Loucy (cell line): ENCODE measurements around the gene IGF1R.

Source experiments
- H2AFZ ChIP-seq: fragments of 200-600 bp; sonication (generic); 2 replicates; pipeline ENCODE4 v1.6.0; 2016; ENCODE audit warnings: antibody characterized with exemption, mild to moderate bottlenecking, low read length, moderate library complexity
- H3F3A ChIP-seq: fragments of 200-600 bp; 2 replicates; pipeline ENCODE4 v1.6.0; 2016; ENCODE audit warnings: antibody characterized with exemption, low read depth, mild to moderate bottlenecking
- H3K27me3 ChIP-seq: fragments of 200-600 bp; sonication (generic); 2 replicates; pipeline ENCODE4 v1.6.1; 2014; ENCODE audit warnings: low read length, mild to moderate bottlenecking; ENCODE audit not compliant: insufficient read depth, poor library complexity, severe bottlenecking
- H3K36me3 ChIP-seq: fragments of 200-600 bp; sonication (generic); 2 replicates; pipeline ENCODE4 v1.6.1; 2016; ENCODE audit warnings: low read length; ENCODE audit not compliant: insufficient read depth
- H3K4me1 ChIP-seq: fragments of 200-600 bp; sonication (generic); 2 replicates; pipeline ENCODE4 v1.5.1; 2014; ENCODE audit warnings: low read length, mild to moderate bottlenecking; ENCODE audit not compliant: insufficient read depth, poor library complexity, severe bottlenecking
- H3K4me2 ChIP-seq: fragments of 200-600 bp; sonication (generic); 2 replicates; pipeline ENCODE4 v1.6.0; 2014; ENCODE audit warnings: antibody characterized with exemption, low read length, low read depth, mild to moderate bottlenecking; ENCODE audit not compliant: poor library complexity, severe bottlenecking
- H3K4me3 ChIP-seq: fragments of 200-600 bp; sonication (generic); 2 replicates; pipeline ENCODE4 v1.5.1; 2014; ENCODE audit warnings: low read length, mild to moderate bottlenecking, mixed read lengths; ENCODE audit not compliant: poor library complexity, severe bottlenecking
- H3K79me2 ChIP-seq: fragments of 200-600 bp; sonication (generic); 2 replicates; pipeline ENCODE4 v1.6.1; 2014; ENCODE audit warnings: low read length; ENCODE audit not compliant: insufficient read depth
- H3K9ac ChIP-seq: fragments of 200-600 bp; sonication (generic); 2 replicates; pipeline ENCODE4 v1.6.0; 2014; ENCODE audit warnings: mild to moderate bottlenecking, low read depth, low read length, moderate library complexity; ENCODE audit not compliant: poor library complexity, severe bottlenecking
- H3K9me2 ChIP-seq: fragments of 200-600 bp; sonication (generic); replicated peaks from 2 replicates; pipeline ENCODE4 v1.6.1; 2016; ENCODE audit warnings: low read depth, low read length, mixed read lengths
- H3K9me3 ChIP-seq: fragments of 200-600 bp; sonication (generic); 2 replicates; pipeline ENCODE4 v1.6.1; 2014; ENCODE audit warnings: mild to moderate bottlenecking, antibody characterized with exemption, low read length, low read depth; ENCODE audit not compliant: insufficient read depth
- H4K20me1 ChIP-seq: fragments of 200-600 bp; sonication (generic); 2 replicates; pipeline ENCODE4 v1.6.0; 2014; ENCODE audit warnings: antibody characterized with exemption, low read length, mild to moderate bottlenecking; ENCODE audit not compliant: insufficient read depth, poor library complexity, severe bottlenecking
- EZH2phosphoT487 ChIP-seq: fragments of 200-600 bp; IDR thresholded peaks from 2 replicates; pipeline ENCODE4 v1.6.1; 2018; ENCODE audit warnings: antibody characterized with exemption, mild to moderate bottlenecking, moderate library complexity, borderline replicate concordance
- TF ChIP-seq, protein P1 (sequence below): fragments of 200-600 bp; sonication (generic); conservative IDR thresholded peaks from 2 replicates; pipeline ENCODE4 v1.5.1; 2014; ENCODE audit warnings: mild to moderate bottlenecking, antibody characterized with exemption, low read length

The IGF1R gene

DNA sequence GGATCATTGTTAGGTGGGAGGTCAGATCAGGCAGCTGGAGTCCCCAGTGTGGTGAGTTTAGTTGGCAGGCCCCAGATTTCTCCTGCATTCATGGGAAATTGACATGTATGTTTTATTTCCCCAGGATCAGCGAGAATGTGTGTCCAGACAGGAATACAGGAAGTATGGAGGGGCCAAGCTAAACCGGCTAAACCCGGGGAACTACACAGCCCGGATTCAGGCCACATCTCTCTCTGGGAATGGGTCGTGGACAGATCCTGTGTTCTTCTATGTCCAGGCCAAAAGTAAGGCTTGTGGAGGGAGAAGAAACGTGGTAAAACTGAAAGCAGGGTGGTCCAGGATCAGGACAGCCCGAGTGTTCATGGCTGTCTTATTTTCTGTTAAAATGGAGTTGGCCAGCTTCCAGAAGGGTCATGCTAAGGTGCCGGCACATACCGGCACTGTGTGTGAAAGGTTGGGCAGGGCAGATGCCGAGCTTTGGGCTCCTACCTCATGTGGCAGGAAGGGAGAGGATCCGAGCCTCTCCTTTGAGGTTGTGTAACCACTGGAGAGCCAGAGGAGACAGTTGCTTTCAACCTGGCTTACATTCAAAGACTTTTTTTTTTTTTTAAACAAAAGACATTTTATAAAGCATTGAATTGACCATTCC, 276.2 kb downstream of the IGF1R start:
- no peak for TF ChIP-seq EZH2phosphoT487
- TF ChIP-seq, protein P1, sequence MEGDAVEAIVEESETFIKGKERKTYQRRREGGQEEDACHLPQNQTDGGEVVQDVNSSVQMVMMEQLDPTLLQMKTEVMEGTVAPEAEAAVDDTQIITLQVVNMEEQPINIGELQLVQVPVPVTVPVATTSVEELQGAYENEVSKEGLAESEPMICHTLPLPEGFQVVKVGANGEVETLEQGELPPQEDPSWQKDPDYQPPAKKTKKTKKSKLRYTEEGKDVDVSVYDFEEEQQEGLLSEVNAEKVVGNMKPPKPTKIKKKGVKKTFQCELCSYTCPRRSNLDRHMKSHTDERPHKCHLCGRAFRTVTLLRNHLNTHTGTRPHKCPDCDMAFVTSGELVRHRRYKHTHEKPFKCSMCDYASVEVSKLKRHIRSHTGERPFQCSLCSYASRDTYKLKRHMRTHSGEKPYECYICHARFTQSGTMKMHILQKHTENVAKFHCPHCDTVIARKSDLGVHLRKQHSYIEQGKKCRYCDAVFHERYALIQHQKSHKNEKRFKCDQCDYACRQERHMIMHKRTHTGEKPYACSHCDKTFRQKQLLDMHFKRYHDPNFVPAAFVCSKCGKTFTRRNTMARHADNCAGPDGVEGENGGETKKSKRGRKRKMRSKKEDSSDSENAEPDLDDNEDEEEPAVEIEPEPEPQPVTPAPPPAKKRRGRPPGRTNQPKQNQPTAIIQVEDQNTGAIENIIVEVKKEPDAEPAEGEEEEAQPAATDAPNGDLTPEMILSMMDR = no peak
- H3K4me3 ChIP-seq = no peak overlapping the region

DNA sequence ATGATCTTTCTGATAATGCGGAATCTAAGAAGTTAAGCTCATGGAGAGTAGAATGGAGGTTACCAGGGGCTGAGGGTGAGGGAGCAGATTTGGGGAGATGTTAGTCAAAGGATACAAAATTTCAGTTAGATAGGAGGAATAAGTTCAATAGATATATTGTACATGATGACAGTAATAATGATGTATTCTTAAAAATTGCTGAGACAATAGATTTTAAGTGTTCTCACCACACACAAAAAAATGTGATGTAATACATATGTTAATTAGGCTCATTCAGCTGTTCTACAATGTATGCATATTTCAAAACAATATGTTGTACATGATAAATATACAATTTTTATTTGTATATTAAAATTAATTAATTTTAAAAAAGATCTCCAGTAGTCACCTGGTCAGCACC, 277.9 kb downstream of the IGF1R start:
- Histone ChIP-seq H3K4me2 (no peak overlapping the region), H3K36me3 (peaks cover 66% of the 10 kb centered on the region; the same call in 1 of the 2 replicates), H2AFZ (no peak overlapping the region), H3K27me3 (no peaks in the 10 kb centered on the region), H3K9me2 (no peaks in the 10 kb centered on the region), H3F3A (no peaks in the 10 kb centered on the region), H4K20me1 (no peaks in the 10 kb centered on the region), H3K9ac (no peak overlapping the region), H3K79me2 (no peaks in the 10 kb centered on the region), H3K4me1 (no peaks in the 10 kb centered on the region), H3K4me3 (no peak overlapping the region), H3K9me3 (no peaks in the 10 kb centered on the region)
- TF ChIP-seq, protein P1 = no peak
- TF ChIP-seq EZH2phosphoT487 = no peak

More for the DNA sequence above, 276.2 kb downstream of the IGF1R start:
- Histone ChIP-seq H3K4me2 (no peak overlapping the region), H3K79me2 (no peaks in the 10 kb centered on the region), H4K20me1 (no peaks in the 10 kb centered on the region), H3K36me3 (peaks cover 63% of the 10 kb centered on the region; the same call in 1 of the 2 replicates), H2AFZ (no peak overlapping the region), H3K9me2 (no peaks in the 10 kb centered on the region), H3K4me1 (no peaks in the 10 kb centered on the region), H3K9ac (no peak overlapping the region), H3K27me3 (no peaks in the 10 kb centered on the region), H3F3A (no peaks in the 10 kb centered on the region), H3K9me3 (no peaks in the 10 kb centered on the region)

DNA sequence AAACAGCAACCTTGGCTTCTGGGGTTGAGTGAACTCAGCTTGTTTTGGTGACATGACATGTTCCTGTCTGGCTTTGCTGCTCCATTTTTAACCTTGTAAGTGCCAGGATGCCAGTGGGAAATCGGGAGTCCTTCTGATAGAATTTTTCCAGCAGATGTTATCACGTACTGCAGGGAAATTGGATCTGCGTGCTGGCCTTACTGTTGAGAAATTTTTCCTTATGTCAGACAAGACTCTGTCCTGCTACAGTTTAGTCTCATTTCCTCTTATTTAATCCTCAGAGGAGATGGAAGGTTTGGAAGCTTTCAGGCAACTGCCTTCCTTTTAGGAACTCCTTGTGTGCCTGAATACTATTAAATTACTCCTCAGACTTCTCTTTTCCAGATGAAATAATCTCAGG, 278.7 kb downstream of the IGF1R start:
- H2AFZ ChIP-seq = no peak overlapping the region
- TF ChIP-seq, protein P1 = no peak
- no peak for TF ChIP-seq EZH2phosphoT487
- no peak overlapping the region for H3K4me3 ChIP-seq
- no peaks in the 10 kb centered on the region for H3F3A ChIP-seq
- H3K9ac ChIP-seq = no peak overlapping the region
- no peaks in the 10 kb centered on the region for H3K79me2 ChIP-seq
- H3K9me3 ChIP-seq = no peaks in the 10 kb centered on the region
- H3K9me2 ChIP-seq = no peaks in the 10 kb centered on the region
- H3K4me1 ChIP-seq = no peaks in the 10 kb centered on the region
- H3K4me2 ChIP-seq = no peak overlapping the region
- no peaks in the 10 kb centered on the region for H4K20me1 ChIP-seq
- no peaks in the 10 kb centered on the region for H3K27me3 ChIP-seq
- H3K36me3 ChIP-seq = peaks cover 62% of the 10 kb centered on the region; the same call in 1 of the 2 replicates
